HCT116 (cell line): ENCODE results near the gene P2RX1. TPM values are rescaled to one million over a fixed set of nuclear protein-coding genes. Genes with fewer than 3 reads are reported as not detected.

Source experiments
- ATAC-seq: fragments of 200-7000 bp; cut with Tn5 transposase; 2 replicates; pipeline ENCODE4 v1.9.1; 2020; ENCODE audit warnings: mild to moderate bottlenecking, moderate library complexity
- BruUV-seq: library from RNA; stranded (reverse); fragments of 400-500 nt; replicated peaks from 2 replicates; lab custom pipeline; 2021; lab: Mats Ljungman, UMichigan
- CTCF ChIA-PET: fragments of 300-600 bp; sonication (Branson Sonifier 250); formaldehyde crosslinking; loops from one replicate; lab custom pipeline; 2021; ENCODE audit warnings: antibody characterized with exemption; lab: Charles Lee
- POLR2A ChIA-PET: fragments of 300-600, 350-600 bp; sonication (Branson Sonifier 250); formaldehyde crosslinking; loops from one replicate; lab custom pipeline; 2021; ENCODE audit warnings: antibody characterized with exemption; lab: Charles Lee
- RAD21 ChIA-PET, 2 experiments: fragments of 300-600 bp; sonication (Branson Sonifier 250); formaldehyde crosslinking; loops; one replicate each; lab custom pipeline; 2023; ENCODE audit warnings: low total read pairs in 2 of 2; ENCODE audit not compliant: uncharacterized antibody in 2 of 2, unreplicated experiment in 2 of 2, low non-redundant PET in 1 of 2; lab: Charles Lee
- DNase-seq: peaks from one replicate; pipeline ENCODE4 v3.0.0-alpha.2; 2010; ENCODE audit warnings: low read depth, low spot score
- H2AFZ ChIP-seq: fragments of 200-600 bp; shearing (Covaris generic), sonication (generic); 2 replicates; pipeline ENCODE4 v1.6.1; 2017; ENCODE audit warnings: low read depth, mixed run types, mixed read lengths, antibody characterized with exemption, low read length; ENCODE audit not compliant: poor library complexity, severe bottlenecking
- H3K27ac ChIP-seq: 2 replicates; pipeline ENCODE4 v1.5.1; 2012; ENCODE audit warnings: low read depth, low read length
- H3K27me3 ChIP-seq: fragments of 200-600 bp; sonication (generic); 2 replicates; pipeline ENCODE4 v1.6.1; 2016; ENCODE audit warnings: mixed run types, low read length, mixed read lengths; ENCODE audit not compliant: insufficient read depth
- H3K36me3 ChIP-seq, 2 experiments: fragments of 200-500 bp in 1 of 2; fragments of 200-600 bp in 1 of 2; sonication (Bioruptor generic) in 1 of 2; sonication (generic) in 1 of 2; 2 replicates each; pipeline versions ENCODE4 v1.5.1 to v1.6.1; 2014 to 2016; ENCODE audit warnings: low read length in 2 of 2, inconsistent platforms in 1 of 2, mixed read lengths in 1 of 2, mixed run types in 1 of 2; ENCODE audit not compliant: insufficient read depth in 2 of 2, control insufficient read depth in 1 of 2
- H3K4me1 ChIP-seq, 2 experiments: fragments of 200-600 bp in 1 of 2; sonication (generic) in 1 of 2; 2 replicates each; pipeline versions ENCODE4 v1.5.1 to v1.6.1; 2012 to 2017; ENCODE audit warnings: low read length in 2 of 2, inconsistent platforms in 1 of 2, mild to moderate bottlenecking in 1 of 2, mixed read lengths in 1 of 2, mixed run types in 1 of 2, moderate library complexity in 1 of 2; ENCODE audit not compliant: insufficient read depth in 2 of 2, control insufficient read depth in 1 of 2
- H3K4me2 ChIP-seq: fragments of 200-600 bp; sonication (generic); 2 replicates; pipeline ENCODE4 v1.6.1; 2017; ENCODE audit warnings: mixed run types, low read length, mixed read lengths
- H3K4me3 ChIP-seq, 2 experiments: fragments of 200-600 bp in 1 of 2; sonication (generic) in 1 of 2; replicated peaks in 1 of 2; 2 replicates each; pipeline ENCODE4 v1.5.1; 2011 to 2016; ENCODE audit warnings: low read length in 2 of 2, control low read depth in 1 of 2, low read depth in 1 of 2, mild to moderate bottlenecking in 1 of 2, mixed read lengths in 1 of 2, mixed run types in 1 of 2
- H3K79me2 ChIP-seq: fragments of 200-600 bp; sonication (generic); 2 replicates; pipeline ENCODE4 v1.6.1; 2017; ENCODE audit warnings: mild to moderate bottlenecking, mixed run types, low read length, moderate library complexity, mixed read lengths; ENCODE audit not compliant: insufficient read depth
- H3K9ac ChIP-seq: fragments of 200-600 bp; sonication (generic); 2 replicates; pipeline ENCODE4 v1.6.1; 2016; ENCODE audit warnings: low read length, mixed read lengths
- H3K9me2 ChIP-seq: fragments of 200-600 bp; sonication (generic), shearing (Covaris generic); 2 replicates; pipeline ENCODE4 v1.6.1; 2017; ENCODE audit warnings: mixed run types, mild to moderate bottlenecking, moderate library complexity; ENCODE audit not compliant: insufficient read depth
- H3K9me3 ChIP-seq, 2 experiments: fragments of 200-500 bp in 1 of 2; fragments of 200-600 bp in 1 of 2; sonication (Bioruptor generic) in 1 of 2; sonication (generic) in 1 of 2; 2 replicates each; pipeline ENCODE4 v1.6.1; 2014 to 2017; ENCODE audit warnings: low read length in 2 of 2, mixed read lengths in 2 of 2, inconsistent platforms in 1 of 2, low read depth in 1 of 2, mild to moderate bottlenecking in 1 of 2, mixed run types in 1 of 2, moderate library complexity in 1 of 2; ENCODE audit not compliant: control insufficient read depth in 1 of 2, insufficient read depth in 1 of 2
- H4K20me1 ChIP-seq: fragments of 200-600 bp; sonication (generic), shearing (Covaris generic); 2 replicates; pipeline ENCODE4 v1.6.1; 2017; ENCODE audit warnings: mixed run types, mild to moderate bottlenecking, moderate library complexity; ENCODE audit not compliant: insufficient read depth
- CBX3 ChIP-seq: IDR thresholded peaks from 2 replicates; pipeline ENCODE4 v1.6.1; 2012; ENCODE audit warnings: low read depth
- CTCF ChIP-seq, 3 experiments: fragments of 200-600 bp in 1 of 3; sonication (generic) in 1 of 3; IDR thresholded peaks in 2 of 3; conservative IDR thresholded peaks in 1 of 3; 2 replicates each; pipeline ENCODE4 v1.5.1; 2012 to 2017; ENCODE audit warnings: low read depth in 2 of 3, low read length in 2 of 3, antibody characterized with exemption in 1 of 3, borderline replicate concordance in 1 of 3, control low read depth in 1 of 3, mild to moderate bottlenecking in 1 of 3, mixed read lengths in 1 of 3, mixed run types in 1 of 3, moderate library complexity in 1 of 3; ENCODE audit not compliant: insufficient read depth in 1 of 3
- EGR1 ChIP-seq: IDR thresholded peaks from 2 replicates; pipeline ENCODE4 v1.6.1; 2012; ENCODE audit warnings: low read depth
- JUND ChIP-seq: IDR thresholded peaks from 2 replicates; pipeline ENCODE4 v1.6.1; 2012
- POLR2A ChIP-seq: IDR thresholded peaks from 2 replicates; pipeline ENCODE4 v1.7.0; 2011; ENCODE audit warnings: borderline replicate concordance; ENCODE audit not compliant: insufficient read depth, insufficient read length; ENCODE audit errors: extremely low read depth
- TCF7L2 ChIP-seq: IDR thresholded peaks from 2 replicates; pipeline ENCODE4 v1.7.0; 2011; ENCODE audit warnings: borderline replicate concordance, inconsistent platforms; ENCODE audit not compliant: insufficient read depth, insufficient read length; ENCODE audit errors: extremely low read depth
- YY1 ChIP-seq: IDR thresholded peaks from 2 replicates; pipeline ENCODE4 v1.6.1; 2011; ENCODE audit warnings: low read length, low read depth, moderate library complexity, mild to moderate bottlenecking; ENCODE audit not compliant: insufficient replicate concordance; ENCODE audit errors: extremely low read depth
- ZFX ChIP-seq: fragments of 450-650 bp; IDR thresholded peaks from 2 replicates; pipeline ENCODE4 v1.6.1; 2017
- ZNF274 ChIP-seq: fragments of 200-500 bp; sonication (Bioruptor generic); IDR thresholded peaks from 2 replicates; pipeline ENCODE4 v1.6.1; 2014; ENCODE audit warnings: mild to moderate bottlenecking, low read depth, low read length, inconsistent platforms
- intact Hi-C: fragments of 100-400 bp; cut with micrococcal nuclease; formaldehyde crosslinking; loops from 2 replicates; pipeline ENCODE4 v1.10.0; 2022
- total RNA-seq: library from RNA; stranded (reverse); gene quantifications from one replicate; pipeline ENCODE4 v1.2.1, GENCODE V29; 2021; ENCODE audit not compliant: unreplicated experiment

P2RX1 gene
- total RNA-seq, 1 experiment from 2014 or later: not detected

- Histone ChIP-seq H3K9me2 (no peaks in the 10 kb centered on the region), H3K4me3 (peak overlapping the region; percentile 57 to 74), H3K4me2 (peak overlapping the region; percentile 89), H3K27me3 (no peaks in the 10 kb centered on the region), H3K9ac (peak overlapping the region; percentile 76), H4K20me1 (no peaks in the 10 kb centered on the region), H3K27ac (peak overlapping the region; percentile 68; the same call in 1 of the 2 replicates), H3K36me3 (no peaks in the 10 kb centered on the region), H2AFZ (no peak overlapping the region), H3K79me2 (peaks cover 12% of the 10 kb centered on the region; the same call in 1 of the 2 replicates), H3K4me1 (peaks cover 64 to 80% of the 10 kb centered on the region in 2 experiments), H3K9me3 (no peaks in the 10 kb centered on the region)
- RAD21 ChIA-PET: no interaction called here
- no peak for DNase-seq
- no peak for ATAC-seq
- TF ChIP-seq TCF7L2: no peak
- no peak for TF ChIP-seq JUND
- TF ChIP-seq EGR1: no peak
- intact Hi-C loops: no loop called here
- BruUV-seq: no TSS peak
- CTCF ChIA-PET: no interaction called here
- POLR2A ChIA-PET: no interaction called here
These were observed 24.6 kb downstream of the P2RX1 start for GRCh38 chr17:3891626-3892094.

- TF ChIP-seq YY1 (no peak), JUND (no peak), CTCF (IDR thresholded peaks at IDR 0.05 in 2 of 3, conservative IDR thresholded peaks at IDR 0.05 in 1 of 3; ENCODE audit: borderline replicate concordance in 1 of 3, insufficient read depth in 1 of 3, low read depth in 2 of 3, low read length in 2 of 3) (no peak), ZNF274 (no peak), CBX3 (no peak), POLR2A (no peak), ZFX (no peak)
- intact Hi-C loops: no loop called here
- RAD21 ChIA-PET: no interaction called here
- H3K4me3 ChIP-seq: peak overlapping the region in 1 of 2 experiments; percentile 53; a peak in 1 of 4 replicates
- H3K9me3 ChIP-seq: no peaks in the 10 kb centered on the region
- no peaks in the 10 kb centered on the region for H3K36me3 ChIP-seq
- no TSS peak for BruUV-seq
- peaks cover 68 to 88% of the 10 kb centered on the region in 2 experiments for H3K4me1 ChIP-seq
- peak overlapping the region; percentile 89 for H3K4me2 ChIP-seq
- no peaks in the 10 kb centered on the region for H3K27me3 ChIP-seq
- peak overlapping the region; percentile 63 for H3K9ac ChIP-seq
- H2AFZ ChIP-seq: no peak overlapping the region
- no peaks in the 10 kb centered on the region for H3K9me2 ChIP-seq
- DNase-seq (no peak), ATAC-seq (no peak)
- peaks cover 16% of the 10 kb centered on the region; the same call in 1 of the 2 replicates for H3K79me2 ChIP-seq
- no peaks in the 10 kb centered on the region for H4K20me1 ChIP-seq
- H3K27ac ChIP-seq: peak overlapping the region; percentile 83
- POLR2A ChIA-PET: no interaction called here
- CTCF ChIA-PET: interaction anchor here (1.3 to 1.6 kb wide), 3 partner anchors 45 to 153 kb away, joined by 7 to 9 read pairs (median 8); partner anchors contain the start of gene NCBP3
These were observed 25.4 kb downstream of the P2RX1 start for GRCh38 chr17:3890878-3891219.
